GM18861 (cell line): ENCODE results near the gene DLL3.
A peak's percentile ranks its signal among the peaks of the same experiment; 100 is the strongest.

ENCODE experiments used
- ATAC-seq: cut with Tn5 transposase; IDR thresholded peaks from one replicate; pipeline ENCODE4 v1.9.1; 2021; ENCODE audit not compliant: unreplicated experiment

Gene DLL3

DNA sequence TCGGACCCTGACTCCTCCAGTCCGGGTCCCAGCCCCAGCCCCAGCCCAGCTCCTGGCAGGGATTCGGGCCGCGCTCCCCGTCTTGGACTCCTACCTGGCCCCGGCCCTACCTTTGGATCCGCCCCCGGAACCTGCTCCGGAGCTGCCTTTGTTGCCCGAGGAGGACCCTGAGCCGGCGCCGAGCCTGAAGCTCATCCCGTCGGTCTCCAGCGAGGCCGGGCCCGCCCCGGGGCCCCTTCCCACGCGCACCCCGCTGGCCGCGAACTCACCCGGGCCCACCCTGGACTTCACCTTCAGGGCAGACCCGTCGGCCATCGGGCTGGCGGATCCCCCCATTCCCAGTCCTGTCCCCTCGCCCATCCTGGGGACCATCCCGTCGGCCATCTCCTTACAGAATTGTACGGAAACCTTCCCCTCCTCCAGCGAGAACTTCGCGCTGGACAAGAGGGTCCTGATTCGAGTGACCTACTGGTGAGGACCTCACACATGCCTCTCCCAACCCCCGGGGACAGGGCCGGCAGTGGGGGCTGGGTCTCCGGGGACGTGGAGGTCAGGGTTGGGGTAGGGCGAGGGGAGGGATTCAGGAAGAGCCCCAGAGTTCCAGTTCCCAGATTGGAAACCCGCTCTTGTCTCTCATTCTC, 16.9 kb downstream of the DLL3 start:
- ATAC-seq = no peak

DNA sequence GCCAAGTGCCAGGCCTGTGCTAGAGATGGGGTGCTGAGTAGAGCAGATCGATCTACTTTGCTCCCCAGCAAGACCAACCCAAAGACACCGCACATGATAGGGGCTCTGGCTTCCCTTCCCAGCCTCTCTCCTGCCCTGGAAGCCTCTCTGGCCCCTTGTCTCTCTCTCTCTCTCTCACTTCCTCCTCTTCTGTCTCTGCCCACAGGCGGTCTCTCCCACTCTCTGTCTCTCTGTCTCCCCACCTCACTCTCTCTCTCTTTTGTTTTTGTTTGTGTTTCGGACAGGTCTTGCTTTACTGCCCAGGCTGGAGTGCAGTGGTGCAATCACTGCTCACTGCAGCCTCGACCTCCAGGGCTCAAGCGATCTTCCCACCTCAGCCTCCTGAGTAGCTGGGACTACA, 17.5 kb downstream of the DLL3 start:
- ATAC-seq = no peak

DNA sequence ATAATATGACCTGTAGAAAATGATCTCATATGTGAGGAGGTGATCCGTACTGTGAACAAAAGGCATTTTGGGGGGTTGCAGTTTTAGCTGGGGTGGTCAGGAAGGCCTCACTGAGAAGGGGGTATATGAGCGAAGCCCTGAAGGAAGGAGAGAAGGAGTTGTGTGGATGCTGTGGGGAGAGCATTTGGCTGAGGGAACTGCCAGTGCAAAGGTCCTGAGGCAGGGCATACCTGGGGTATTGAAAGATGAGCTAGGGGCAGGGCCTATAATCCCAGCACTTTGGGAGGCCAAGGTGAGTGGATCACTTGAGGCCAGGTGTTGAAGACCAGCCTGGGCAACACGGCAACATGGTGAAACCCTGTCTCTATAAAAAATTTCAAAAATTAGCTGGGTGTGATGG, 18.7 kb downstream of the DLL3 start:
- ATAC-seq = no peak

DNA sequence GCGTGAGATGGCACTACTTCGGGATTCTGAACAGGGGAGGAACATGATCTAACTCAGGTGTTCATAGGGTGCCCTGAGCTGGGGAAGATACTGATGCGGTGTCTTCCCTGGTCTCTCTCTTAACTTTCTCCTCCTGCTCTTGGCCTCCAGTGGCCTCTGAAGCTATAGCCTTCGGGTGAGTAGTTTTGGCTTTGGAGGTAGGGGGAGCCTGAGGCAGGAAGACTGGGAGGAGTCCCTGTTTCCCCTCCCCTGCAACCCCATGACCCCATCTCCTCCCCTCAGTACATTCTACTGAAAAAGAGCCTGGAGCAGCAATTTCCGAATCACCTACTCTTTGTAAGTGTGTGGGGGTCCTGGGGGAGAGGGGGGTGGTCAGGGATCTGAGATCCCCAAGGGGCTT, 19.7 kb downstream of the DLL3 start:
- no peak for ATAC-seq

DNA sequence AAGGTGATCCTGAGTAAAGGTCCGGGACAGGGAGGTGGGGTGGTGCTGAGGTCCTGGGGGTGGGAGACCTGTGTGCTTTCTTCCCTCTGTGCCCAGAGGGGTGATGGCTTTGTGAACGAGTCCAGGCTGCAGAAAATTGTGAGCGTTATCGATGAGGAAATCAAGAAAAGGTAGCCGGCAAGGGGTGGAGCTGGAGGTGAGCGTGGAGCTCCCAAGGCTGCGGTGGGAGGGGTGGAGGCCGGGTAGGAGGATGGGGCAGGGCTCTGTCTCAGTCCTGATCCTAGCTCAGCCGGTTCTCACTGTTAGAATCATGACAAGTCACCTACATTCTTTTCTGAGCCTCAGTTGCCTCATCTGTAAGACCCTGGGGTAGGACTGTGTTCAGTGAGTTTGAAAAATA, 20.2 kb downstream of the DLL3 start:
- no peak for ATAC-seq

DNA sequence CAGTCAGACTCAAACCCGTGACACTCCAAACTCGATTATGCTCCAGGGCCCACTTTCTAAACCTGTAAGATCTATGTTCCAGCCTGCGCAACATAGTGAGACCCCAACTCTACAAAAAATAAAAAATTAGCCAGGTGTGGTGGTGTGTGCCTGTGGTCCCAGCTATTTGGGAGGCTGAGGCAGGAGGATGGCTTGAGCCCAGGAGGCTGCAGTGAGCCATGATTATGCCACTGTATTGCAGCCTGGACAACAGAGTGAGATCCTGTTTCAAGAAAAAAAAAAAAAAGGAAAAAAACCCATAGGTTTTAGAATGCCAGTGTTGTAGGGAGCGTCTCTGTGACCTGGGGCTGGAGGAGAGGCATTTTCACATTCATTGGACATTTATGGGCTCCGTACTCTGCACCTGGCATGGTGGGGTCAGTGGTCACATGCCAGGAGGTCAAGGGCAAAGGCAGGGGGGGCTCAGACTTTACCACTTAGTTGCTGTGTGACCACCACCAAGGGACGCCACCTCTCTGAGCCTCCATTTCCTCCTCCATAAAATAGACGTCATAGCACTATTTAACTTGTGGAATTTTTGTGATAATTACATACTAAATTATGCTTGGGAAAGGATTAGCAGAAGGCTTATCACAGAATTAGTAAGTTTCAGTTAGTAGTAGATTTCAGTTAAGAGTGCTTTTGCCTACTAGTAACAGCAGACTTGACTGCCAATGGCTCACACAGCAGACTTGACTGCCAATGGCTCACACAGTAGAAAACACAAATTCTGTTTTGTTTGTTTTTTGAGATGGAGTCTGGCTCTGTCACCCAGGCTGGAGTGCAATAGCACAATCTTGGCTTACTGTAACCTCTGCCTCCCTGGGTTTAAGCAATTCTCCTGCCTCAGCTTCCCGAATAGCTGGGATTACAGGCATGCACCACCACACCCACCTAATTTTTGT, 22.1 kb downstream of the DLL3 start:
- no peak for ATAC-seq

DNA sequence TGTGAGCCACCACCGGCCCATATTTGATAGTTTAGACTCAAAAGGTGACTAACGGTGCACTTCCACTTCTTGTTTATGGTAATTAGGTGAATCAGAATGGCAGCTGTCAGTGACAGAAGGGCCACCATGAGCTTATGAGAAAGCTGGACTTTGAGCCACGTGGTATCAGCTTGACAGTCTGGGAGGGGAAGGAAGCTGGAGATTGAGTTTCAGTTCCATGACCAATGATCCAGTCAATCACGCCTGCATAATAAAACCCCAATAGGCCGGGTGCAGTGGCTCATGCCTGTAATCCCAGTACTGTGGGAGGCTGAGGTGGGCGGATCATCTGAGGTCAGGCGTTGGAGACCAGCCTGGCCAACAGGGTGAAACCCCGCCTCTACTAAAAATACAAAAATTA, 25.7 kb downstream of the DLL3 start:
- ATAC-seq = no peak

DNA sequence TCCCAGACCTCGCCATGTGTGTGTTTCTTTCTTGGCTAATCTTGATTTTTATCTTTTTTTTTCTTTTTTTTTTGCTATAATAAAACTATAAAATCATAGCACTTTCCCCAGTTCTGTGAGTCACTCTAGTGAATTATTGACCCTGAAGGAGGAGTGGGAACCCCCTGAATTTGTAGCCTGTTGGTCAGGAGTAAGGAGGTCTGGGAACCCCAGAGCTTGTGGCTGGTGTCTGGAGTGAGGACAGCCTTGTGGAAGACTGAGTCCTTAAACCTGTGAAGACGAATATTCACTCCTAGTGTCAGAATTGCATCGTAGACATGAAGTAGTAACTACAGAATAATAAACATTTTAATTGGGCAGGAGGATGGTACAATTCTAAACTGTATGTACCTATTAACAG, 26.5 kb downstream of the DLL3 start:
- no peak for ATAC-seq

DNA sequence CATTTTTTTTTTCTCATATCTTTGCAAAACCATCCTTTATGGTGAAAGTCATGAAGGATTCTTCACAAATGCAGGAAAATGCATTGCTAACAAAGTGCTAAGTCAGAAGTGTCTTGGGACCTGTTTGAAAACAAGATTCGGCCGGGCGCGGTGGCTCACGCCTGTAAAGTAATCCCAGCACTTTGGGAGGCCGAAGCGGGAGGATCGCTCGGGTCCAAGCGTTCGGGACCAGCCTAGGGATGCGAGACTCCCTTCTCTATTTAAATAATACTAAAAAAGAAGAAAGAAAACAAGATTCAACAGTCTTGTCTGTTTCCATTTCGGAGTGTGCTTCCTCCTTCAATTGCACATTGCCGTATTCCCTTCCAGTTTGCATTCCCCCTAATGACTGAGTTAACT, 33.1 kb downstream of the DLL3 start:
- no peak for ATAC-seq

DNA sequence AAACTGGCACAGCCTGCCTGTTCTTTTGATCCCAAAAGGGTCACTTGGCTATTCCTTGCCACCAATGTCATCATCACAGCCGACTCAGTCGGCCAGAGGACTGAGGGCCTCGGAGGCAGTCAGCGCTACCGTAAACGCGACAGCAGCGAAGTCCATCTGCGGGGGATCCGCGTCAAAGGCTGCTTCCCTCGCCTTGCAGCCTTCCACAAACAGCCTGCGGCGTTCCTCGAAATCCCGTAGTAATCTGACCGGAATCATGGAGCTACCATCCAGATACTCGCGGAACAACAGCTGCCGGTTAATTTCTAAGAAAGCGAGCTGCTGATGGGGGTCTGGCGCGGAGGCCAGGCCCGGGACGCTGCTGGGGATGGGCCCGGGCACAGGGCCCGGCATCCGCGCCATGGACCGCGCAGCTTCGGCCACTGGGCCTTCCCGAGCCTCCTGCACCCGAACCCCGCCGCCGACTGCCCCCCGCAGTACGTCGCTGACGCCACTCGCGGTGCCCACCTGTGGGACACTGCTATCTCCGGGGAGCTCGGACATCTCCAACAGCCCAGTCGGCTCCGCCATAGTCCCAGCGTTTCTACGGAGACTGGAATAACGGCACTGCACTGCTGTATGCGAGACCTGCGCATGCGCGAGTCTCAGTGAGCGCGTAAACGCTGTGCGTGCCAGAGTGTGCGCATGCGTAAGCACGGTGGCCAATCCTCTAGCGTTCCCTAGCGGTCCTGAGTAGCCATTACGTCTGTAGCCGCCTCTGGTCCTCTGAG, 33.7 kb downstream of the DLL3 start, which contains the start of gene EID2B:
Gene EID2B (minus strand): TSS at position 620 of the 770 bp plus-strand sequence. CDS start 50 bp downstream, at position 570.
- peak; percentile 91 for ATAC-seq

DNA sequence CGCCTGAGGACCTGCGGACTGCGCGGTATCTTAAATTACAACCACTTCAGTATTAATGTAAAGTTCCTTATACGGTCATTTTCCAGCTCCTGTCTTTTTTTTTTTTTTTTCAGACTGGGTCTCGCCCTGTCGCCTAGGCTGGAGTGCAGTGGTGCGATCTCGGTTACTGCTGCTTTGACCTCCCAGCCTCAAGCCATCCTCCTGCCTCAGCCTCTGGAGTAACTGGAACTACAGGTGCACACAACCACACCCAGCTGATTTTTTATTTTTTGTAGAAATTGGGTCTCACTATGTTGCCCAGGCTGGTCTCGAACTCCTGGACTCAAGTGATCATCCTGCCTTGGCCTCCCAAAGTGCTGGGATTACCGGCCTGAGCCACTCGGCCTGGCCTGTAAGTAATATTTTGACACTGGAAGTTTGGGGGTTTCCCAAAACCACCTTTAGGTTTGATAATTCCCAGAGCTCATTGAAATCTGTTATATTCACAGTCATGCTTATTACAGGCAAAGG, 34.3 kb downstream of the DLL3 start:
- no peak for ATAC-seq

DNA sequence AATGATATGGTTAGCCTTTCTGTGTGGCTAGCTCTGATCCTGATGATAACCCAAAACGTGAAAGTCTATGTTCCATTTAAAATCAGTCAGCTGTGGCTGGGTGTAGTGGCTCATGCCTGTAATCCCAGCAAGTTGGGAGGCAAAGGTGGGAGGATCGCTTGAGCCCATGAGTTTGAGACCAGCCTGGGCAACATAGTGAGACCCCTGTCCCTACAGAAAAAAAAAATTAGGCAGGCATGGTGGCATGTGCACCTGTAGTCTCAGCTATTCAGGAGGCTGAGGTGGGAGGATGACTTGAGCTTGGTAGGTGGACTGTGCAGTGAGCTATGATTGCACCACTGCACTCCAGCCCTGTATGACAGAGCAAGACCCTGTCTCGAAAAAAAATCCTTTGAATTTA, 35.0 kb downstream of the DLL3 start:
- ATAC-seq = no peak

DNA sequence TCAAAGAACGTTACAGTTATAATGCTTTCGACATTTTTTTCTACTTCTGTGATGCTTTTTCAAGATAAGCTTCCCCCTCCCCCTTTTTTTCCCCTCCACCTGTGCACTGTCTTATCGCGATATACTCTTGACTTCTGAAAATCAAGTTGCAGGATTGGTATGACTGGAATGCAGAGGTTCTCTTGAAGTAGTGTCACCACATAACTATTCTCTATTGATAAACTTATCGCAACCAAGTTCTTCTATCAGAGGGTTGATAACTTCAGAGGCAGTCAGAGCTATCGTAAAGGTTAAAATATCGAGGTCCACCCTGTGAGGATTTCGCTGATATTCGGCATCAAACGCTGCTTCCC, 40.4 kb downstream of the DLL3 start:
- no peak for ATAC-seq

DNA sequence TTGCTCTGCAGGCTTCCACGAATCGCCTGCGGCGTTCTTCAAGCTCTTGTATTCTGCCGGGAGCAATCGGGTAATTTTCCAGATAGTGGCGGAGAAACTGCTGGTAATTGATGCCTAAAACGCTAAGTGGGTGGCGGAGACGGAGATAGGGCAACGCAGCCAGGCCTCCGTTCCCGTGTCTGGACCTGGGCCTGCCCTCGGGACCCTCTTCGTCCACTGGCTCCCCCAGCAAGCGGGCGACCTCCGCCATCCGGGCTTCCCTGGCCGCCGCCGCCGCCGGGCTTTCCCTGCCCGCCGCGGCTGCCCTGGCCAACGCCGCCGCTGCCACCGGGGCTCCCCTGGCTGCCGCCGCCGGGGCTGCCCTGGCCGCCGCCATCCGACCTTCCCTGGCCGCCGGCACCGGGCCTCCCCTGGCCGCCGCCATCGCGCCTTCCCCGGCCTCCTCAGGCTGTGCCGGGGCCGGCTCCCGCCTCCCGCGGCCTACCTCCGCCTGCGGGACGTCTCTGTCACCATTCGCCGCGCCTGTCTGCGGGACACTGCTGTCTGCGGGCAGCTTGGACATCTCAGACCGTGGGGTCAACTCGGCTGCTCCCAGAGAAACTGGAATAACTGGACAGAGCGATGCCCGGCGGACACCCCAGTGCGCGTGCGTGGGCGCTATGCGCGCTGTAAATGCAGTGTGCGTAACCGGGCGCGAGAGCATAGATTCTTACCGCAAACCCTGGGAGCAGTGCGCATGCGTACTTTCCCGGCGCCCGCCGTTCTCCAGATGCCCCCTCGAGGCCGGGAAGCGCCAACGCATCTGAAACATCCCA, 41.0 kb downstream of the DLL3 start, which contains the start of gene EID2:
Gene EID2 (minus strand): TSS at position 644 of the 815 bp plus-strand sequence. CDS start 82 bp downstream, at position 562.
- peak; percentile 83 for ATAC-seq

DNA sequence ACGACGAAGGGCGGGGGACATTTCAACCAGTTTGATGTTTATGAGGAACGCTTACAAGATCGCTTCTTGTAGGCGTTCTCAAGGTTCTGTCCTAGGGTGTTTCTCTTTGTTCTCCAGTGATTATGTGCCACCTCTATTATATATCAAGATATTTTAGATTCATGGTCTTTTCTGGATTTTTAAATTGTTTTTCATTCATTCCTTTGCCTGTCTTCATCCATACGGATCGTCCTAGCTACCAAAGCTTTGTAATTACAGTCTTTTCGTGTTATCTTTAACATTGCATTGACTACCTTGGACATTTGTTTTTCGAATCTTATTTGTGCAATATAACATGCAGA, 41.6 kb downstream of the DLL3 start:
- no peak for ATAC-seq

DNA sequence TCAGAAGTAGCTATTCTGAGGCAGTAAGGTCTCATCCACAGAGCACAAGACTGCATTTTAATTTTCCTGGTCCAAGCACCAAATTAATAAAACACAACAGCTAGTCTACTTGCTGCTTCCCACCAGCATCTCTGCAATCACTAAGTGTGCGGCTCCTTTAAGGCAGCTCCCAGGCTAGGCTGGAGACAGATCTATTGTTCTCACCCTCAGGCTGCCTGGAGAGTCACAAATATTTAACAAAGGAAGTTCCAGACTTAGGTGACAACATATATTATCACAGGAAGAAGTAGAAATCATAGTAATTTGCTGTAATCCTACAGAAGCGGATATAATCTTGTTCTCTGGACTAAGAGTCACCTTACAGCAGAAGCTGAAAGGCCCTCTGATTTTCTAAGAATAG, 43.5 kb downstream of the DLL3 start:
- no peak for ATAC-seq

DNA sequence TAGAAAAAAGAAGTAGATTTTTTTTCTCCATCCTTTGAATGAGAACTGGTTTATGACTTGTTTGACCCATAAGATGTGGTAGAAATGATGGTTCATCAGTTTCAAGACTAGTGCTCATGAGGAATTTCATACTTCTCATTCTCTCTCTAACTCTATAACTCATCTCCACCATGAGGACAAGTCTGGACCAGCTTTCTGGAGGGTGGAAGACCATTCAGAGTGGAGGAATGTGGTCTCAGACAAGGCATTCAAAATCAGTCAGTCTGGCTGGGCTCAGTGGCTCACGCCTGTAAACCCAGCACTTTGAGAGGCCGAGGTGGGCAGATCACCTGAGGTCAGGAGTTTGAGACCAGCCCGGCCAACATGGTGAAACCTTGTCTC, 44.7 kb downstream of the DLL3 start:
- ATAC-seq = no peak

DNA sequence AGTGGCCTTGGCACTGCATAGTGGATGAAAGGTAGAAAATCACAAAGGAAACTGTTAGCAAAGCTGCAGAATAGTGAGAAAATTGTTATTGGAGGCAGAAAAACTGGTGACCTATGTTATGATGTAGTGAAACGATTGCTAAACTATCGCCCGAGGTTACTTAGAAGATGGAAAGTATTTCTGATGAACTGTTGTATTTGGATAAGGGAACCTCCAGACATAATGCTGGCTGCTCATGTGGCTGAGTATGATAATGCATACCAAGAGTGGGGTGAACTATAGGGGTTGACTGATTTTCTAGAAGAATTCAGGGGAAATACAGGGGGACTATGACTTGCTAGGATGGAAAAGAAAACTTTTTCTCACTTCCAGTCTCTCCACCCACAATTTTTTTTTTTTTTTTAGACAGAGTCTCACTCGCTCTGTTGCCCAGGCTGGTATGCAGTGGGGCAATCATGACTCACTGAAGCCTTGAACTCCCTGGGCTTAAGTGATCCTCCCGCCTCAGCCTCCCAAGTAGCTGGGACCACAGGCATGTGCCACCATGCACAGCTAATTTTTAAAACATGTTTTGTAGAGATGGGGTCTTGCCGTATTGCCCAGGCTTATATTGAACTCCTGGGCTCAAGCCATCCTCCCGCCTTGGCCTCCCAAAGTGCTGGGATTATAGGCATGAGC, 45.6 kb downstream of the DLL3 start:
- no peak for ATAC-seq

DNA sequence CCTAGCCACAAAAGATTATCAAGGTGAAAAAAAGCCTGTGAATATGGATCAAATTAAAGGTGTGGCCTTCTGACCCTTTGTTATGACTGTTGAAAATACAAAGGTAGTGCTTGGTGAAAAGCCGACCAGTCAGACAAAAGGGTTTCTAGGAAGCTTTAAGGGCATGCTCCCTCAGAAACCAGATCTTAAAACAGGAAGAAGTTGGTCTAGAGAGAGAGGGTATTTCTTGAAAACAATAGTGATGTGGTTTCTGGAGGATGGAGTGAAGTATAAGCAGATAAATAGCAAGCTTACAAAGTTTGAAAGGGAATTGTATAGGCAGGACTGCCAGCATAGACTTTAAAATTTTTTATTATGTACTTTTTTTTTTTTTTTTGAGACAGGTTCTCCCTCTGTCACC, 46.2 kb downstream of the DLL3 start:
- no peak for ATAC-seq

DNA sequence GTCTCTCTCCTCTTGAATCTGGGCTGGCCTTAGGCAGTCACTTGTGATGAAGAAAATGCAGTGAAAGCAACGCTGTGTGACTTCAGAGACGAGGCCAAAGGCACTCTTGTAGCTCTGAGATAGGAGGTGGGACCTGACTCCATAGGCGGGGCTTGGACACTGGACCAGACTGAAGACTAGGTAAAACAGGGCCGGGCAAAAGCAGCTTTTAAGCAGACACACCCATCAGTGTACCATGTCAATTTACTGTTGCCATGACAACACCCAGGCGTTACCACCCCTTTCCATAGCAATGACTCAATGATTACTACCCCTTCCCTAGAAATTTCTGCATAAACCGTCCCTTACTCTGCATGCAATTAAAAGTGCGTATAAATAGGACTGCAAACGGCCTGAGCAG, 47.9 kb downstream of the DLL3 start:
- no peak for ATAC-seq
